IPS-18a (cell line): Measurements from ENCODE around the gene DOHH.

ENCODE experiments used
- H3K27ac ChIP-seq: one replicate; pipeline ENCODE4 v1.5.1; 2013; ENCODE audit warnings: low read length
- H3K27me3 ChIP-seq: one replicate; pipeline ENCODE4 v1.6.1; 2013; ENCODE audit warnings: mild to moderate bottlenecking, low read length; ENCODE audit not compliant: control insufficient read depth, insufficient read depth
- H3K36me3 ChIP-seq: one replicate; pipeline ENCODE4 v1.6.1; 2013; ENCODE audit warnings: low read depth, low read length; ENCODE audit not compliant: control insufficient read depth
- H3K4me1 ChIP-seq: one replicate; pipeline ENCODE4 v1.6.1; 2013; ENCODE audit warnings: low read depth, low read length; ENCODE audit not compliant: control insufficient read depth
- H3K4me3 ChIP-seq: one replicate; pipeline ENCODE4 v1.5.1; 2013; ENCODE audit warnings: low read length
- H3K9ac ChIP-seq: one replicate; pipeline ENCODE4 v1.6.1; 2013; ENCODE audit warnings: mild to moderate bottlenecking, low read length, moderate library complexity
- H3K9me3 ChIP-seq: one replicate; pipeline ENCODE4 v1.6.1; 2013; ENCODE audit warnings: low read depth, low read length; ENCODE audit not compliant: control insufficient read depth

Gene DOHH, protein sequence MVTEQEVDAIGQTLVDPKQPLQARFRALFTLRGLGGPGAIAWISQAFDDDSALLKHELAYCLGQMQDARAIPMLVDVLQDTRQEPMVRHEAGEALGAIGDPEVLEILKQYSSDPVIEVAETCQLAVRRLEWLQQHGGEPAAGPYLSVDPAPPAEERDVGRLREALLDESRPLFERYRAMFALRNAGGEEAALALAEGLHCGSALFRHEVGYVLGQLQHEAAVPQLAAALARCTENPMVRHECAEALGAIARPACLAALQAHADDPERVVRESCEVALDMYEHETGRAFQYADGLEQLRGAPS

DNA sequence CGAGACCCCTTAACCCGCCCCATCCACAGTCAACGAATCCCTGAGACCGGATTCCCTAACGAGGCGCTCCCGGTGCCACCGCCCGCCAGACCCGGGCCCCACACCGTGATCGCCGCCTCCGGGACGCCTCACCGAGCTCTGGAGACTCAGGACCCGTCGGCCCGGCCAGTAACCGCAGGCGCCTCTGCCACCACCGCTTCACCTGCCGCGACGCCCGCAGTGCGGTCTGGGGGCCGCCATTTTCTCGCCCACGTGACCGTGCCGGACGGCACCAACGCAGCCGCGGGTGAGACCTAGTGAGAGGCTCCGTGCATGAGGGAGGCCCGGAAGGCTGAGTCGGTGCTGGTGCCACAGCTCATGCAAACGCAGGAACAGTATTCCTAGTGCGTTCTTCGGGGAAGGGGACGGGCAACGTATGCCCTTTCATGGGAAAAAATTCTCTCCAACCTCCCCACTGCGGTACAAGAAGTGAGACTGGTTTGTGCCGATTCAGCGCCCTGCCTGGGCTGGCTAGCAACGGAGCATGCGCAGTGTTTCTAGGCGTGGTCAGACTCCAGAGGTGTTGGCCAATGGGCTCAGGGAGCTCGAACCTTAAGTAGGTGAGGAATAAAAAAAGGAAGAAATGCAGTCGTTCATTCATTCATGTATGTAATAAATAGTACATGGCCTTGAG, at the start of gene DOHH:
Gene DOHH (minus strand): TSS at position 246 of the 673 bp plus-strand sequence. CDS start 3,860 bp downstream, outside the sequence.
- Histone ChIP-seq H3K9ac (peak within 1 kb of the TSS; percentile 94), H3K4me3 (peak within 1 kb of the TSS; percentile 99), H3K4me1 (no peaks in the 10 kb centered on the region), H3K27ac (peak within 1 kb of the TSS; percentile 98), H3K9me3 (no peaks in the 10 kb centered on the region), H3K27me3 (no peaks in the 10 kb centered on the region), H3K36me3 (peaks cover 6% of the 10 kb centered on the region)

DNA sequence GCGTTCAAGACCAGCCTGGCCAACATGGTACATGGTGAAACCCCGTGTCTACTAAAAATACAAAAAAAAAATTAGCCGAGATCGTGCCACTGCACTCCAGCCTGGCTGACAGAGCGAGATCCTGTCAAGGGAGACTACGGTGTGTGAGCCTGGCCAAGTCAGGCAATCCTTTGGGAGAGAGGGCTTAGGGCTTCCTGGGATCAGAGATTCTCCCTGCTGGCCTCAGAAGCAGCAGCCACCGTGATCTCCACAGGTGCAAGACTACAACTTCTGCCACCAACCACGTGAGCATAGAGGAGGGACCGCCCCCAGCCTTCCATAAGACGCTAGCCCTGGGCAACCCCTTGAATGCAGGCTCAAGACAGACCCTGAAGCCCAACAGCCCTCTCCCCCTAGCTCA, 49.3 kb upstream of the DOHH start:
- H3K4me3 ChIP-seq, result no peak overlapping the region
- H3K36me3 ChIP-seq, result no peaks in the 10 kb centered on the region
- no peaks in the 10 kb centered on the region for H3K9me3 ChIP-seq
- H3K4me1 ChIP-seq, result no peaks in the 10 kb centered on the region
- H3K27me3 ChIP-seq, result no peaks in the 10 kb centered on the region
- no peak overlapping the region for H3K9ac ChIP-seq
- H3K27ac ChIP-seq, result no peak overlapping the region

DNA sequence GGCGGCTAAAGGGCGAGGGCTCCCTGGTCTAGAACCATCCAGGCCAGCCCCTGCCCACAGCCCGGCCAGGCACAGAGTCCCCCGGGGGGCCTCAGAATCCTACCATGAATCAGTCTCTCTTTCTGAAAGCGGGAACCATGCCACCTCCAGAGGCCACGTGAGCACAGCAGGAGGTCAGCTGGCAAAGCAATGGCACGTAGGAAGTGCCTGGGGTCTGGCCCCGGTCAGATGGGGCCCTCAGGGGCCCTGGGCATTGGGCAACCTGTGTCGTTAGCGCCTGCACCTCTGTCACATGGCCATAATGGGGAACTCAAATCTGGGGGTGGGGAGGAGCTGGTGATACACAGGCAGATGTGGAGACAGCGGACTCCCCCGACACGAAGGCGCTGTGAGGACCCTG, 48.1 kb upstream of the DOHH start:
- no peak overlapping the region for H3K4me3 ChIP-seq
- H3K27ac ChIP-seq, result no peak overlapping the region
- H3K36me3 ChIP-seq, result no peaks in the 10 kb centered on the region

DNA sequence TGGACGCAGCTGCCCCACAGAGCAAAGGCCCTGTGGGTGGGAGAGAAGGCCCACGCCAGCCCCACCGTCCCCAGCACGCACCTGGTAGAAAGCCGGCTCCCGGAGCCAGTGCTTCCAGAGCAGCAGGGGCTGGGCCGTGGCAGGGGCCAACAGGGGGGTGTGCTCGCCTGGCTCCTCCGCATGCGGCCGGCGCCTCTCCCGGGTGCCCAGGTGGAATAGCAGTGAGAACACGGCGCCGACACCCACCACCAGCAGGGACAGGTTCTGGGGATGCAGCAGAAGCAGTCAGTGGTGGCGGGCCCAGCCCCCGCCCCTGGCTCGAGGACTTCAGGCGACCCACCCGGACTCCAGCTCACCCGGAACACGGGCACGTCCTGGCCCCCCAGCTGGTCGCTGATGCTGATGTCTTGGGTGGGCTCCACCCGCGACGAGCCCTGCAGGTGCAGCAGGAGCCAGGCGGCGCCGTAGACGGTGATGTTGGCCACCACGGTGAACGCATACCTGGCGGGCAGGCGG, 47.4 kb upstream of the DOHH start:
- no peak overlapping the region for H3K27ac ChIP-seq
- no peaks in the 10 kb centered on the region for H3K36me3 ChIP-seq
- no peaks in the 10 kb centered on the region for H3K27me3 ChIP-seq

More for the DNA sequence above, 48.1 kb upstream of the DOHH start:
- no peaks in the 10 kb centered on the region for H3K4me1 ChIP-seq
- no peaks in the 10 kb centered on the region for H3K27me3 ChIP-seq
- no peaks in the 10 kb centered on the region for H3K9me3 ChIP-seq
- no peak overlapping the region for H3K9ac ChIP-seq

DNA sequence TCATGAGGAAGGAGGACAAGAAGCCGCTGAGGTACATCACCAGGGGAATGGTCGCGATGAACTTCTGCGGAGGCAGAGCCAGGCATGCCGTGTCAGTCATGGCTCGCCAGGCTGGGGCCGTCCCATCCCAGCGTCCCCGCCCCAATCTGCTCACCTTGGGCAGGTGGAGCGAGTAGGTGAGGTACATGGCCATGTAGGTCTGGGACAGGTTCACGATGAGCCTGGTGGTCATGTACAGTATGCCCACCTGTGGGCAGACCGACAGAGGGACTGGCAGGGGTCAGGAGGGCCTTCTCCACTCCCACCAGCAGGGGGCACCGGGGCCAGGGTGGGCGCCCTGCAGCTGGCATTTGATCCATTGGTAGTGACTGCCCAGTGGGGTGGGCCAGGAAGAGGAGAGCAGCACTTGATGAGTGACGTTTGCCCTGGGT, 46.8 kb upstream of the DOHH start:
- H3K27ac ChIP-seq, result no peak overlapping the region
- H3K27me3 ChIP-seq, result no peaks in the 10 kb centered on the region
- no peaks in the 10 kb centered on the region for H3K36me3 ChIP-seq
- H3K9me3 ChIP-seq, result no peaks in the 10 kb centered on the region
- H3K4me1 ChIP-seq, result no peaks in the 10 kb centered on the region
- H3K9ac ChIP-seq, result no peak overlapping the region
- no peak overlapping the region for H3K4me3 ChIP-seq

More for the DNA sequence above, 47.4 kb upstream of the DOHH start:
- Histone ChIP-seq H3K9me3 (no peaks in the 10 kb centered on the region), H3K9ac (no peak overlapping the region), H3K4me1 (no peaks in the 10 kb centered on the region), H3K4me3 (no peak overlapping the region)

DNA sequence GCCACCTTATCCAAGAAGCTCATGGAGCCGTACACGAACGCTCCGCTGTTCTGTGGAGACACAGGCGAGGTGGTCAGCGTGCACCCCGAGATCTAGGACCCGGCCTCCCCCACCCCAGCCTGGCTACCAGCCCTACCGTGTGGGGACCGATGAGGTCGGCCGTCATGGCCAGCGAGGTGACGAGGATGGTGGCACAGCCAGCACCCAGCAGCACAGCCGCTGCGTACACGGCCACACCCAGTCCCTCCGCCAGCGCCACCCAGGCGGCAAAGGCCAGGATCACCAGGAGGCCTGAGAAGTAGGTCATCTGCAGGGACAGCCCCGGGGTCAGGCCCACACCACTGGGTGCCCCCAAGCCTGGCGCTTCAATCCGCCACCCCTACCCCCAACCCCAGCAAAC, 45.6 kb upstream of the DOHH start:
- H3K27me3 ChIP-seq, result no peaks in the 10 kb centered on the region
- no peaks in the 10 kb centered on the region for H3K4me1 ChIP-seq
- H3K9ac ChIP-seq, result no peak overlapping the region
- no peak overlapping the region for H3K27ac ChIP-seq
- H3K4me3 ChIP-seq, result no peak overlapping the region
- H3K36me3 ChIP-seq, result no peaks in the 10 kb centered on the region
- H3K9me3 ChIP-seq, result no peaks in the 10 kb centered on the region

DNA sequence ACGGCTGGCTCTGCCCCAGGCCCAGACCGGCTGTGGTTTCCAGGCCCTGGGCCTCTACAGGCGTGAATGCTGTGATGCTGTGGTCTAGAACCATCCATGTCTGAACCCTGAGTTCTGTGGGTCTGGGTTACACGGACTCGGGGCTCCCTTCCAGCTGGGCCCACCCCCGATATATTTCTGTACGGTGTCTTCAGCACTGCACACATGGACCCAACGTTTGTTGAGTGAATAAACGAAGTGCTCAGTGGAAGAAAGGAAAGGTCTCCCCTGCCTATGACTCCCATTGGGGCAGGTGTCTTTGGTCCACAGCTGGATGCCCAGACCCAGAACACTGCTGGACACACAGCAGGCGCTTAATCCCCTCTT, 45.2 kb upstream of the DOHH start:
- H3K9ac ChIP-seq, result no peak overlapping the region
- no peak overlapping the region for H3K27ac ChIP-seq
- no peaks in the 10 kb centered on the region for H3K36me3 ChIP-seq

DNA sequence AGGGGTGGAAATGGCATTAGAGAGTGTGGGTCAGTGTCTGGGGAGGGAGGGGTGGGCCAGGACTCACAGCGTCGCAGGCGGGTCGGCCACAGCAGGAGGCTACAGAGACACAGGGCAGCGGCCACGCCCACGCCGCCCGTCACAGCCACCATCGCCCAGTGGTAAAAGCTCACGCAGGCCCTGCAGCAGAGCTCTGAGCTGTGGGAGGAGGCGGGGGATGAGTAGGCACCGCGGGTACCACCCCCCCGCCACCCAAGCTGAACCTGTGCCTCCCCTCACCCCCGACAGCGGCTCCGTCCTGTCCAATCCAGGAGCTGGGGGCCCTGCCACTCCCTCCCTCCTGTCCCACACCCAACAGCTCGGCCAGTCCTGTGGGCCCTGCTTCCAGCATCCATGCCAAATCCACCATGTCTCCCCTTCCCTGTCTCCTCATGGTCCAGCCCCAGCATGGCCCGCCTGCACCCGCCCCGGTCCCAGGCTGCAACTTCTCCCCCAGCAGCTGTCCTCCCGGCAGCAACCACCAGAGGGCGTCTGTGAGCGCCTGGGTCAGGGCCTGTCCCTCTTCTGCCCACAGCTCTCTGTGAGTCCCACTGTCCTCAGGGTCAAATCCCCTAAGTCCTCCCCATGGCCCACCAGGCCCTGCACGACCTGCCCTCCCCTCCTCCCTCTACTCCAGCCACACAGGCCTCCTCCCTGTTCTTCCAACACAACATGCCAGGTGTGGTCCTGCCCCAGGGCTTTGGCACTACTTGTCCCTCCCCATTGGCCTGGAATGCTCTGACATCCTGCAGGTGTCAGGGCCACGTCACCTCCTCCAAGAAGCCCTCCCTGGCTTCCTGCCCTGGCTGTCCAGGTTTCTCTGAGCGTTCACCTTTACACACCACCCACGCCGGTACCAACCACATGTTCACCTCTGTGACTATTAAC, 44.5 kb upstream of the DOHH start:
- H3K4me3 ChIP-seq, result no peak overlapping the region
- no peaks in the 10 kb centered on the region for H3K27me3 ChIP-seq
- H3K9ac ChIP-seq, result no peak overlapping the region
- H3K36me3 ChIP-seq, result no peaks in the 10 kb centered on the region
- H3K27ac ChIP-seq, result no peak overlapping the region
- H3K4me1 ChIP-seq, result no peaks in the 10 kb centered on the region
- no peaks in the 10 kb centered on the region for H3K9me3 ChIP-seq

More for the DNA sequence above, 45.2 kb upstream of the DOHH start:
- Histone ChIP-seq H3K4me3 (no peak overlapping the region), H3K4me1 (no peaks in the 10 kb centered on the region), H3K27me3 (no peaks in the 10 kb centered on the region), H3K9me3 (no peaks in the 10 kb centered on the region)

DNA sequence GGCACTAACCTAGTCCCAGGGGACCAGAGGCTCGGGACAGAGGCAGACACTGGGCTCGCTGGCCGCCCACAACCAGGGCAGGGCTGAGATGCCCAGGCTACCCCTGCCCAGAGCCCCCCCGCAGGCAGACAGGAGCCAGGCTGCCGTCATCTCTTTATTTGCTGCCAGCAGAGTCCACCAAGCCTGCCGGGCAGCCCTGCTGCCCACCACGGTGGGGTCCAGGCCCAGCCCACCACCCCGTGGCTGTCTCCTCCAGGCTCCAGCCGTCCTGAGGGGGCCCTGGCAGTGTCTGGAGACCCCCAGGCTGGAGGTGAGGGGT, 43.5 kb upstream of the DOHH start:
- Histone ChIP-seq H3K36me3 (no peaks in the 10 kb centered on the region), H3K27ac (no peak overlapping the region), H3K4me1 (no peaks in the 10 kb centered on the region), H3K27me3 (no peaks in the 10 kb centered on the region), H3K9ac (no peak overlapping the region), H3K9me3 (no peaks in the 10 kb centered on the region), H3K4me3 (no peak overlapping the region)

DNA sequence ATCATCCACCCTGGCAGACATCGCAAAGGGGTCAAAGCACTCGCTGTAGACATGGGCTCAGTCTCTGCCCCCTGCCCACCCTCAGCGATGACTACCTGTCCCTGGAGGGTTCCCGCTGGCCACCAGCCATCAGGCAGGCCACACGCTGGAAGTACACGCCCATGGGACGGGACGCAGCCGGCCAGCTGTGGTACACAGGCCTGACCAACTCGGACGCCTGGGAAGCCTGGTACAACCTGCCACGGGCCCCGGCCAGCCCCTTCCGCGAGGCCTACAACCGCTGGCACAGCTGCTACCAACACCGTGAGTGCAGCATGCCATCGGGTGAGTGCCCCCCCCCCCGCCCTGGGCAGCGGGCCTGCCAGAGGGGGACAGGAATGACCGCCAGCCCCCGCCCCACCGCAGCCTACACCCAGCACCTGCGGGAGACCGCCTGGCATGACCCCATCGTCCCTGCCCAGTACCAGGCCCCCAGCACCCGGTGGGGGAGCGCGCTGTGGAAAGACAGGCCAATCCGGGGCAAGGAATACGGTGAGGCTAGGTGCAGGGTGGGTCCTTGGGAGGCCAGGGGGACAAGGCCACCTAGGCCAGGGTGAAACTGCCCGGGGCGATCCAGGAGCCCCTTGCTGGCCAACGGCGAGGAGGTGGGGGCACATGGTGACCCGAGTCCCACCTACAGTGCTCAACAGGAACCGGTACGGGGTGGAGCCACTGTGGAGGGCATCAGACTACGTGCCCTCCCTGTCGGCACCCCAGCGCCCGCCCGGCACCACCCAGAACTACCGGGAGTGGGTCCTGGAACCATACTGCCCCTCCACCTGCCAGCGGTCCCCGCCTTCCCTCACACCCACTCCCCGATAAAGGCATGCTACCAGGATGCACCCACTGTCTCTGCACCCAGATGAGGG, 42.9 kb upstream of the DOHH start:
- Histone ChIP-seq H3K4me1 (no peaks in the 10 kb centered on the region), H3K9me3 (no peaks in the 10 kb centered on the region), H3K36me3 (no peaks in the 10 kb centered on the region), H3K27me3 (no peaks in the 10 kb centered on the region), H3K27ac (no peak overlapping the region), H3K9ac (no peak overlapping the region), H3K4me3 (no peak overlapping the region)

DNA sequence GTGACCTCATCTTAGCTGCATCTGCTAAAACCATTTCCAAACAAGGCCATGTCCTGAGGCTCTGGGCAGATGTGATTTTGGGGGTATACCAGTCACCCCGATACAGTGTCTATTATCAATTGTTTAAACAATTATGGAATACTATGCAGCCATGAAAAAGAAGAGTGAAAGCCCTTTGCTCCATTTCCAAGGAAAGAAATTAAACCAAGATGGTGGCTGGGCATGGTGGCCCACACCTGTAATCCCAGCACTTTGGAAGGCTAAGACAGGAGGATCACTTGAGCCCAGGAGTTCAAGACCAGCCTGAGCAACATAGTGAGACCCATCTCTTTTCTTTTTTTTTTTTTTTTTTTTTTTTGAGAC, 39.3 kb upstream of the DOHH start:
- H3K9me3 ChIP-seq, result no peaks in the 10 kb centered on the region
- peaks cover 10% of the 10 kb centered on the region for H3K36me3 ChIP-seq
- no peak overlapping the region for H3K27ac ChIP-seq
- no peaks in the 10 kb centered on the region for H3K27me3 ChIP-seq
- H3K4me3 ChIP-seq, result no peak overlapping the region
- H3K4me1 ChIP-seq, result no peaks in the 10 kb centered on the region
- no peak overlapping the region for H3K9ac ChIP-seq
